Measurements from ENCODE around the gene NOC4L. TPM values are rescaled to one million over a fixed set of nuclear protein-coding genes. Genes with fewer than 3 reads are reported as not detected.
A peak's percentile ranks its signal among the peaks of the same experiment; 100 is the strongest.

The NOC4L gene
- total RNA-seq, 1 experiment from 2014 or later = 11.4 TPM

DNA sequence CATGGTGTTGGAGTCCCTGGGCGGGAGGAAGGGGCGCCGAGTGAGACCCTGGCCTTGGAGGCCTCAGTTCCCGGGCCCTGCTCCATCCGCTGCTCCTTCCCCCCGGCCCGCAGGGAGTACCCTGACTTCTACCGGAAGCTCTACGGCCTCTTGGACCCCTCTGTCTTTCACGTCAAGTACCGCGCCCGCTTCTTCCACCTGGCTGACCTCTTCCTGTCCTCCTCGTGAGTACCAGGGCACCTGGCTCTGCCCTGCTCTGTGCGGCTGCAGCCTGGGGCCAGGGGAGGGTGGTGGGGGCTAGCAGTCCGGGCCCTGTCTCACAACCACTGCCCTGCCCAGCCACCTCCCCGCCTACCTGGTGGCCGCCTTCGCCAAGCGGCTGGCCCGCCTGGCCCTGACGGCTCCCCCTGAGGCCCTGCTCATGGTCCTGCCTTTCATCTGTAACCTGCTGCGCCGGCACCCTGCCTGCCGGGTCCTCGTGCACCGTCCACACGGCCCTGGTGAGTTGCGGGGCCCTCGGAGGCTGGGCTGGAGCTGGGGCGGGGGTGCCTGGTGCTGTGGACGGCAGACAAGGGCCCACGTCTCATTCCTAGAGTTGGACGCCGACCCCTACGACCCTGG is 7.0 kb downstream of the NOC4L start:
- in situ Hi-C loops (cut with HindIII; ENCODE audit: low pct_unique_long_range_greater_than_20kb, low sequenced_read_pairs) = no loop called here

DNA sequence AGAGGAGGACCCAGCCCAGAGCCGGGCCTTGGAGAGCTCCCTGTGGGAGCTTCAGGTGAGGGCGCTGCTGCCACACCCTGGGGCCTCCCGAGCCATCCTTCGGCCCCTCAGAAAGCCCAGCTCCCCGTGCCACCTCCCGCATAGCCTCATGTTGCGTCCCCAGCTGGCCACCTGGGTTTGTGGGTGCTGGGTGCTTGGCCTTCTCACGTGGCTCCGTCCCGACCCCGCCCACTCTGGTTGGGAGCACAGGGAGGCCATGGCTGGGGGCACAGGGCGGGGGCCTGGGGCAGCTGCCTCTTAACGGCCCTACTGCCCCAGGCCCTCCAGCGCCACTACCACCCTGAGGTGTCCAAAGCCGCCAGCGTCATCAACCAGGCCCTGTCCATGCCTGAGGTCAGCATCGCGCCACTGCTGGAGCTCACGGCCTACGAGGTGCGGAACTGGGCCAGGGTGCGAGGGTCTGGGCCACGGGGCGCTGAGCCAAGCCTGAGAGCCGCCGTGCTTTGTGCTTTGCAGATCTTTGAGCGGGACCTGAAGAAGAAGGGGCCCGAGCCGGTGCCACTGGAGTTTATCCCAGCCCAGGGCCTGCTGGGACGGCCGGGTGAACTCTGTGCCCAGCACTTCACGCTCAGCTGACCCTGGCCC is 7.6 kb downstream of the NOC4L start:
- in situ Hi-C loops (cut with HindIII; ENCODE audit: low pct_unique_long_range_greater_than_20kb, low sequenced_read_pairs) = no loop called here

More for the DNA sequence above, 7.0 kb downstream of the NOC4L start:
- DNase-seq (ENCODE audit: low read depth, low spot score) = no peak

DNA sequence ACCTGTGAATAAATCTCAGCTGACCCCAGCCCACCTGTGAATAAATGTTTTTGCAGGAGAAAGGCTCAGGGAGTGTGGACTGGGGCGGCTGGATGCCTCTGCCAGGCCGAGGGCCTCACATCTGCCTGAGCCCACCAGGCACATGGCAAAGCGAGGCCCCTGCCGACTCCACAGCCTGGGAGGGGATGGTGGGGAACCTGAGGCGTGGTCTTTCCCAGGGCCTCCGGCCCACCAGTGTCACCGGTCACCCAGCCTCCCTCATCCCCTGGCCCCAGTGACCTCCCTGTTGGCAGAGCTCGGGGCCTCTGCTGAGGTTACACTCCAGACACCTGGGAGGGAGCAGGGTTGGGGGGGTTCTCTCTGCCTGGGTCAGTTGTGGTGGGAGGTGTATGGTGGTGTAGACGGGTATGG is 8.2 kb downstream of the NOC4L start:
- in situ Hi-C loops (cut with HindIII; ENCODE audit: low pct_unique_long_range_greater_than_20kb, low sequenced_read_pairs) = no loop called here

More for the DNA sequence above, 7.6 kb downstream of the NOC4L start:
- DNase-seq (ENCODE audit: low read depth, low spot score) = no peak

DNA sequence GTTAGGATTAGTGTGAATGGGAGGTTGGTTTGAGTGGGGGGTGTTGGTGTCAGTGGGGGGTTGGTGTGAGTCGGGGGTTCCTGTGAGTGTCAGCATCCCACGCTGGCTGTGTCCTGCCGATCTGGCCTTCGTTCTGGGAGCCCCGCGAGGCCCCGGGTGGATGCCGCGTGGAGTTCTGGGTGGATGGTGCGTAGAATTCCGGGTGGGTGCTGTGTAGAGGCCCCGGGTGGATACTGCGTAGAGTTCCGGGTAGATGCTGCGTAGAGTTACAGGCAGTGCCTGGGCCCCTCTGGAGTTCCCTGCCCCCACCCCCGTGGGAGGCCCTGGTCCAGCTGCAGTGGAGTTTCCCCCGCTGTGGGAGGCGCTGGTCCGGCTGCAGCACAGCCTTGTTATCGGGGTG is 8.7 kb downstream of the NOC4L start:
- DNase-seq (ENCODE audit: low read depth, low spot score) = no peak
- in situ Hi-C loops (cut with HindIII; ENCODE audit: low pct_unique_long_range_greater_than_20kb, low sequenced_read_pairs) = no loop called here

More for the DNA sequence above, 8.2 kb downstream of the NOC4L start:
- no peak for DNase-seq (ENCODE audit: low read depth, low spot score)

DNA sequence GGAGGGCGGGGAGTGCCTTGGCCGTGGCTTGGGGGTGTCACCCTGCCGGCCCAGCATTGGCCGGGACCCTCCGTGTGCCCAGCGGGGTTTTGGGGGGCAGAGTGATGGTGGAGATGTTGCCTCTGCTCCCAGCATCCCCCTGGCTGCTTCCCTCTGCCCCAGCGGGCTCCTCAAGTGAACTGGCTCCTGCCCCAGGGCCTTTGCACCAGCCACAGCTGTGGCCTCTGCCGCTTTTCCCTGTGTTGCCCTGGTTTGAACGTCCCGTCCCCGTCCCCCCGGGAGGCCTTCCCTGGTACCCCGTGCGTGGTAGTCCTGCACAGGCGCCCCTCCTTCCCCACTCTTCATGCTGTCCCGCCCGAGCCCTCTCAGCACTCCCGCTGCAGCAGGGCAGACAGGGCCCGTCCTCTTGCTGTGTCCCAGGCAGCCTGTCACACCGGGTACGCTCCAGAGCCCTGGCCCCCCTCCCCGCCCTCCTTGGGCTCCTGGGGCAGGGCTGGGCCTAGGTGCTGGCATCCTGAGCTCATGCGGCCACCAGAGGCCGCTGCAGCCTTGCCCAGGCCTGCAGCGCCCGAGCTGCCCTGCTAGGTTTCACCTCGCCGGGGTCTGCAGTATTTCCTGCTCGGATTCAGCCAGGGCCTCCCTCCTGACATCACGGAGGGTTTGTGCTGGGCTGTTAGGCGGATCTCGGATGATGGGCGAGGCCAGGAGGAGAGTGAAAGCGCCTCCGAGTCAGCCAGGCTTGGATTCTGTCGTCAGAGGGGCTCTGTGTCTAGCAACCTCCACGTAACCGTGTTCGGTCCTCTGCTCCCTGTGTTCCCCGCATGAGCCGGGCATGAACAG is 9.5 kb downstream of the NOC4L start:
- in situ Hi-C loops (cut with HindIII; ENCODE audit: low pct_unique_long_range_greater_than_20kb, low sequenced_read_pairs) = no loop called here
- DNase-seq (ENCODE audit: low read depth, low spot score) = peak; percentile 77

DNA sequence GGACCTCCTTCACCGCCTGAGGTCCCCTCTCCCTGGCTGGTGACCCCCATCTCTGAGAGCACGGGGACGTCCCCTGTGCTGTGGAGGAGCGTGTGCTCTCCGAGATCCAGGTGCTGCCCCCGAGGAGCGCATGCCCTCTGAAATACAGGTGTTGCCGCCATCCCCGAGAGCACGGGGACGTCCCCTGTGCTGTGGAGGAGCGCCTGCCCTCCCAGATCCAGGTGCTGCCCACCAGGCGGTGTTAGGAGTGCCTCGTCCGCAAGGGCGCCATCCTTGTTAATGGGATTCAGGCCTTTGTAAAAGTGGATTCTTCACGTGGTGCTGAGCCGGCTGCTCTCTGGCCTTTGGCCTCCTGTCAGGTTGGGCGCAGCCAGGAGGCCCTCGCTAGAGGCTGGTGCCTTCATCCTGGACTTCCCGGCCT is 10.1 kb downstream of the NOC4L start:
- DNase-seq (ENCODE audit: low read depth, low spot score) = no peak
- in situ Hi-C loops (cut with HindIII; ENCODE audit: low pct_unique_long_range_greater_than_20kb, low sequenced_read_pairs) = no loop called here

DNA sequence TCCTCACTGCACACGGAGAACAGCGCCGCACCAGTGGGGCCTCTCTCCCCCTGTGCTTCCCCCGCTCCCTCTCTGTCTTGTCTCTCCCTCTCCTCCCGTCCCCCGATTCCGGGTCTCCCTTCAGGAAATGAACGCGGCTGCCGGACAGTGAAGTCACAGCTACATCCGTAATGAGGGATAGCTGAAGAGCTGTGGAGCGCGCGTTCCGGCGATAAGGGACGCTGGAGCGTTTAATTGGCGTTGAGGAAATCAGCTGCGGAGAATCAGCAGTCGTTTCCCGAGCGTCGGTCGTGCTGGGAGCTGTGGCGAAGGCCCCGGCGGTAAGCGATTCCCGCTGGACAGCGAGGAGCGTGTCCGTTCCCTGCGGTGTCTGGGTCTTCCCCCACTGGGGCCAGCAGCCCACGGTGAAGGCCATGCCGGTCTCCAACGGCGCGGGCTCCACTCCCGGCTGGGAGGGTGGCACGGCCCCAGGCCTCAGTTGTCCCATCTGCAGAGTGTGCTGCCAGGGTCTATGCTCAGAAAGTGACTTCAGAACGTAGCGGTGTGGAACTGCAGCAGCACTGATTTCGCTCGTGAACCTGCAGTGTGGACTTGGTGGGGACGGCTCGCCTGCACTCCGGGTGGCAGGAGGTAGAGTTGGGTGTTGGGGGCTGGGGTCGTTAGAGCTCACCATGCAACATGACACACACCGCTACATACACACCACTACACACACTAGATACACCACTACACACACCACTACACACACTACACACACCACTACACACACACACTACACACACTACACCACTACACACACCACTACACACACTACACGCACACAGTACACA is 10.9 kb downstream of the NOC4L start:
- in situ Hi-C loops (cut with HindIII; ENCODE audit: low pct_unique_long_range_greater_than_20kb, low sequenced_read_pairs) = no loop called here
- no peak for DNase-seq (ENCODE audit: low read depth, low spot score)

DNA sequence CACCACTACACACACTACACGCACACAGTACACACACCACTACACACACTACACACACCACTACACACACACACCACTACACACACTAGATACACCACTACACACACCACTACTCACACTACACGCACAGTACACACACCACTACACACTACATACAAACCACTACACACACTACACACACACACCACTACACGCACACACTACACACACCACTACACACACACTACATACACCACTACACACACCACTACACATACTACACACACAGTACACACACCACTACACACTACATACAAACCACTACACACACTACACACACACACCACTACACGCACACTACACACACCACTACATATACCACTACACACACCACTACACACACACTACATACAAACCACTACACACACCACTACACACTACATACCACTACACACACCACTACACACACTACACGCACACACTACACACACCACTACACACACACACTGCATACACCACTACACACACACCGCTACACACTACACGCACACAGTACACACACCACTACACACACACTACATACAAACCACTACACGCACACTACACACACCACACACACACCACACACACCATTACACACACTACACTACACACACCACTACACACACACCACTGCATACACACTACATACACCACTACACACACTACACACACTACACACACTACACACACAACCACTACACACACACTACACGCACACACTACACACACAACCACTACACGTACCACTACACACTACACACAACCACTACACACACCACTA is 11.7 kb downstream of the NOC4L start:
- no peak for DNase-seq (ENCODE audit: low read depth, low spot score)
- in situ Hi-C loops (cut with HindIII; ENCODE audit: low pct_unique_long_range_greater_than_20kb, low sequenced_read_pairs) = no loop called here

DNA sequence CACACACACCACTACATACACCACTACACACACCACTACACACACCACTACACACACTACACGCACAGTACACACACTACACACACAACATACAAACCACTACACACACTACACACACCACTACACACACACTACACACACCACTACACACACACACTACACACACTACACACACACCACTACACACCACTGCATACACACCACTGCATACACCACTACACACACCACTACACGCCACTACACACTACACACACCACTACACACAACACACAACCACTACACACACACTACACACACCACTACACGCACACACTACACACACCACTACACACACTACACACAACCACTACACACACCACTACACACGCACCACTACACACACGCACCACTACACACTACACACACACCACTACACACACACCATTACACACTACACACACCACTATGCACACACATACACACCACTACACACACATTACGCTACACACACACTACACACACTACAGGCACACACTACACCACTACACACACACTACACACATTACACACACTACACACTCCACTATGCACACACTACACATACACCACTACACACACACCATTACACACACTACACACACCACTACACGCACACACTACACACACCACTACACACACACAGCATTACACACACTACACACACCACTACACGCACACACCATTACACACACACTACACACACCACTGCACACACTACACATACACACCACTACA is 12.5 kb downstream of the NOC4L start:
- in situ Hi-C loops (cut with HindIII; ENCODE audit: low pct_unique_long_range_greater_than_20kb, low sequenced_read_pairs) = no loop called here
- DNase-seq (ENCODE audit: low read depth, low spot score) = no peak

DNA sequence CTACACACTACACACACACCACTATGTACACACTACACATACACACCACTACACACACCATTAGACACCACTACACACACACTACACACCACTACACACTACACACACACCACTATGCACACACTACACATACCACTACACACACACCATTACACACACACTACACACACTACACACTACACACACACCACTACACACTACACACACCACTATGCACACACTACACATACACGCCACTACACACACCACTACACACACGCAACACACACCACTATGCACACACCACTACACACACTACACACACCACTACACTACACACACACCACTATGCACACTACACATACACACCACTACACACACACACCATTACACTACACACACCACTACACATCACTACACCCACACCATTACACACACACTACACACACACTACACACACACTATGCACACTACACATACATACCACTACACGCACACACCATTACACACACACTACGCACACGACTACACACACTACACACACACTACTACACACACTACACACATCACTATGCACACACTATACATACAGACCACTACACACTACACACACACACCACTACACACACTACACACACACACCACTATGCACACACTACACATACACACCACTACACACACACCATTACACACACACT is 13.6 kb downstream of the NOC4L start:
- no peak for DNase-seq (ENCODE audit: low read depth, low spot score)
- in situ Hi-C loops (cut with HindIII; ENCODE audit: low pct_unique_long_range_greater_than_20kb, low sequenced_read_pairs) = no loop called here

DNA sequence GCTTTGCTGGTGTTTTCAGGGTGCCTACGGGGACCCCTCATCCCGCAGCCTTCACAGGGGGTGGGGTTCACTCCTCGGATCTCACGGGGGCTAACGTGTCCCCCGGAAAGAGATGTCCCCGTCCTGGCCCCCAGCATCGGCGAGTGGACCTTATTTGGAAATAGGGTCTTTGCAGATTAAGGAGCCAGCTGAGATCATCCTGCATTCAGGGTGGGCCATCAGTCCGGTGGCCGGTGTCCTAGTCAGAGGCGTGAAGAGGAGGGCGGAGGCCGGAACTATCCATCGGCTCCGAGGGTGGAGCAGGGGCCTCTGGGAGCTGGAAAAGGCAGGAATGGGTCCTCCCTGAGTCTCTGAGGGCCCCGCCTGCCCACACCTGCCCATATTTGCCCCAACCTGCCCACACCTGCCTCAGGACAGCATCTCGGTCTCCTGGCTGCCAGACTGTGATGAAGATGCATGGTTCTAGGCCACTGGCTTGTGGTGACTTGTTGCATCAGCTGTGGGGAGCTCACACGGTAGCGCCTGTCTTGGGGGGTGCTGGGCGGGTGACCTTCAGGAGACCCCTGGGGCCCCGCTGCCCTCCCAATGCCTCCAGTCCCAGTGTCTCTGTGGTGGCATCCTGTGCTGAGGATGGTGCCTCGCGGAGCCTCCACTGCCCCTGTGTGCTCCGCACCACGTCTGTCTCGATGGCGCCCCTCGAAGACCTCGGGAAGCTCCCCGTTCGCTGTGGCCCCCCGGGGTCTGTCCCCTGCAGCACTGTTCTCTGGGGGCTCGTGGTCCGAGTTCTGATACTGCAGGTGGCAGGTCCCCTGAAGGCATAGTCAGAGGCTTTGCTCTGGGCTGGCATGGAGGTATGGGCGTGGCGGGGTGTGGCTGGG is 14.7 kb downstream of the NOC4L start:
- DNase-seq (ENCODE audit: low read depth, low spot score) = no peak
- in situ Hi-C loops (cut with HindIII; ENCODE audit: low pct_unique_long_range_greater_than_20kb, low sequenced_read_pairs) = no loop called here

DNA sequence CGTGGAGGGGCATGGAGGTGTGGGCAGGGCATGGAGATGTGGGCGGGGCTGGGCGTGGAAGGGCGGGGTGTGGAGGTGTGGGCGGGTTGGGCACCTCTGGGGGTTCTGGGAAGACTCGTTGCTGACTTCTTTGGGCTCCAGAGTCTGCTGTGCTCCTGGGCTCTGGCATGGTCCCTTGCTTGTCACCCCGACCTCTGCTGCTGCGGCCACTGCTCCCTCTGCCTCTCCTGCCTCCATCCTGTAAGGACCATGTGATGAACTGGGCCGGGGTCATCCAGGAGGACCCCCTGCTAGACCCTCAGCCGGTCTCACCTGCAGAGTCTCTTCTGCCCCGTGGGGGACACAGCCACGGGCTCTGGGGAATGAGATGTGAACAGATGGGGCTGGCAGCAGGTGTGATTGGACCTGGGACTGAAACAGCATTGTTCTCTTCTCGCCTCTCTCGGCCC is 15.3 kb downstream of the NOC4L start:
- in situ Hi-C loops (cut with HindIII; ENCODE audit: low pct_unique_long_range_greater_than_20kb, low sequenced_read_pairs) = no loop called here

DNA sequence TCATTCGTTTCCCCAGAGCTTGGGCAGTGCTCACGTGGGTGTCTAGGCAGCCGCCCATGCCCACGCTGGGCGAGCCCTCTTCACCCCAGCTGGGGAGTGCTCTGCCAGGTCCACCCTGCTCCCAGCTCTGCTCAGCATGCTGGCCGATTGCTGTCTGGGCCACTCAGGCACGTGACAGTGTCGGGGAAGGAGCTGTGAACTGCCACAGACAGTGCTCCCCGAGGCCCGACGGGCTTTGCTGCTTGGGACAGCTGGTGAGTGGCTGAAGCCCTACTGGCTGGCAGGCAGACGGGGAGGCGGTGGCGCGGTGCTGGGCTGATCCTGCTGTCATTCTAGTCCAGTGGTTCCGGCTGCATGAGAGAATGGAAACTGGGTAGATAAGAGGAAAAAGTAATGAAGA is 15.8 kb downstream of the NOC4L start:
- no peak for DNase-seq (ENCODE audit: low read depth, low spot score)
- in situ Hi-C loops (cut with HindIII; ENCODE audit: low pct_unique_long_range_greater_than_20kb, low sequenced_read_pairs) = no loop called here

More for the DNA sequence above, 15.3 kb downstream of the NOC4L start:
- no peak for DNase-seq (ENCODE audit: low read depth, low spot score)

DNA sequence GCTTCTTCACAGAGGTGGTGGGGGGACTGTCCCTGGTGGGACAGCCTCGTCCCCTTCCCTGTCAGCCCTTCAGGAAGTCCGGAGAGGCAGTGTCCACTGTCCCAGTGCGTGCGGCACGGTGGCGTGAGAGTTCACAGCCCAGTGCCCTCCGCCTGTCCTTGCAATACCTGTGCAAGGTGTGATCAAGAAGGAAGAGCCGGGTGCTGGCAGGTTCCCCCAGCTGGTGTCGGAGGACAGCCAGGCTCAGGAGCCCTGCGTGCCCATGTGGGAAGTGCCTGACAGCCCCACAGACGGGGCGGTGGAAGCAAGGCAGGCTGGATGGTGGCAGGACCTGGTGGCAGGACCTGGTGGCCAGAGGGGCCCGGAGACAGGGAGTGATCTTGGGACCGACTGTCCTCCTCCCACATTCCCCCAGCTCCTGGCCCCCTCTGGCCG is 16.4 kb downstream of the NOC4L start:
- no peak for DNase-seq (ENCODE audit: low read depth, low spot score)
- in situ Hi-C loops (cut with HindIII; ENCODE audit: low pct_unique_long_range_greater_than_20kb, low sequenced_read_pairs) = no loop called here

All from SK-MEL-5 (cell line).